HG03442 (cell line): ENCODE measurements around the gene ZMIZ2.
"Not testable (repeated sequence)": the region's sequence is repeated elsewhere in the genome, so short reads cannot be mapped to it uniquely, and the experiment has no call there.

Experiments used
- ATAC-seq: cut with Tn5 transposase; IDR thresholded peaks from one replicate; pipeline ENCODE4 v1.9.1; 2021; ENCODE audit warnings: mild to moderate bottlenecking, moderate library complexity; ENCODE audit not compliant: unreplicated experiment

ZMIZ2 gene

DNA sequence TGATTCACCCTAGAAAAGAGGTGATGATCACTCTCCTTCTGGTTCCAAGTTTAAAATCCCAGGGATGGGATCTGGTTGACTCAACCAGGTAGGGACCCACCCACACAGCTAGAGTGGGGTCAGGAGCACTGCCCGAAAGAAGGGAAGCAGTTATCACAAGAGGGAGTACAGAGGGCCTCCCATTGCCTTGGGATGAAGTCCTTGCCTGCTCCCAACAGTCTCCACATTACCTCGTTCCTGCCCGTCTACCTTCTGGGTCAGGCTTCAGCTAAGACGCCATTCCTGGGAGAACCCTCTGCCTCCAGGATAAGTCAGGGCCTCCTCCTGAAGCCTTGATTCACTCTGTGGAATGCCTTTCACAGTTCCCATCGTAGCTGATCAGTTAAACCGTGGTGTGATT, 23.8 kb downstream of the ZMIZ2 start:
- ATAC-seq: no peak

DNA sequence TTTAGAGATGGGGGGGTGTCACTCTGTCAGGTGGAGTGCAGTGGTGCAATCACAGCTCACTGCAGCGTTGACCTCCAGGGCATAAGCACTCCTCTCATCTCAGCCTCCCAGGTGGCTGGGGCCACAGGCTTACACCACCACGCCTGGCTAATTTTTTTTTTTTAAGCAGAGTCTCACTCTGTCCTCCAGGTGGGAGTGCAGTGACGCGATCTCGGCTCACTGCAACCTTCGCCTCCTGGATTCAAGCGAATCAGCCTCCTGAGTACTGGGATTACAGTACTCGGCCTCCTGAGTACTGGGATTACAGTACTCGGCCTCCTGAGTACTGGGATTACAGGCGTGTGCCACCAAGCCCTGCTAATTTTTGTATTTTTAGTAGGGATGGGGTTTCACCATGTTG, 24.2 kb downstream of the ZMIZ2 start:
- ATAC-seq: no peak

DNA sequence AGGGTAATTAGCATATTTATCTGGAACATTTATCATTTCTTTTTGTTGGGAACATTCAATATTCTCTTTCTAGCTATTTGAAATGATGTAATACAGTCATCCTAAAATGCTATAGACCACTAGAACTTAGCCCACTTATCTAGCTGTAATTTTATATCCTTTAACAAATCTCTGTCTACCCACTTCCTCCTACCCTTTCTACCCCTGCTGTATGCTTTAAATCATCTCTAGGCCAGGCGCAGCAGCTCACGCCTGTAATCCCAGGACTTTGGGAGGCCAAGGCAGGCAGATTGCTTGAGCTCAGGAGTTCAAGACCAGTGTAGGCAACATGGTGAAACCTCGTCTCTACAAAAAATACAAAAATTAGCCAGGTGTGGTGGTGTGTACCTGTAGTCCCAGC, 25.8 kb downstream of the ZMIZ2 start:
- not testable (repeated sequence) for ATAC-seq

DNA sequence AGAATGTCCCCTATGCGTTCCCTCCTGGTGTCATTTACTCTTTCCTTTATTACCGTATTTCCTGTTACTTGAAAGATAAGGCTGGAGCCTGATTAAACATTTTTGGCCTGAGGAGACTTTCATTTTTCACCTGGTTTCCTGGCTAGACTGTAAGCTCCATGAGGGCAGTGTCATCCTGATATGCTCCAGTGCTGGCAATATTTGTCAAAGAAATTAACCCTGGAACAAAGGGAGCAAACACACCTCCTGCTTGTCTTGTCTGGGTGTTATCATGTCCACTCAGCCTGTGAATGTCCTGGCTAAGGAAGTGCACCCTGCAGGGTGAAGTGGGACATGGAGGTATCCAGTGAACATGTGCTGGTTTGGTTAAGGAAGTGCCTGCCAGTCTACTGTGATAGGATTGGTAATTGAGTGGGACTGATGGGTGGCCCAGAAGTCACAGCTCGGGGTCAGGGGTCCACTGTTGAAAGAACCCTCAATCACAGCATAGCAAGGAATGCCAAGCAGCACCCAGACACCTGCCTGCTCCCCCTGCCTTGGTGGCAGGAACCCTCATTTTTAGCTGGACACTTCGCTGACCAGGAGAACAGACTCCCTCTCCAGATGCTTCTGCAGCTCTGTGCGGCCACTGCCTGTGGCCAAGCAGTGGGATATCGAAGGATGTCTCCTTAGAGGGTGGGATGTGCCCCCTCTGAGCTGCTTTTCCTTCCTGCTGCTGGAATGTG, 26.9 kb downstream of the ZMIZ2 start:
- no peak for ATAC-seq

DNA sequence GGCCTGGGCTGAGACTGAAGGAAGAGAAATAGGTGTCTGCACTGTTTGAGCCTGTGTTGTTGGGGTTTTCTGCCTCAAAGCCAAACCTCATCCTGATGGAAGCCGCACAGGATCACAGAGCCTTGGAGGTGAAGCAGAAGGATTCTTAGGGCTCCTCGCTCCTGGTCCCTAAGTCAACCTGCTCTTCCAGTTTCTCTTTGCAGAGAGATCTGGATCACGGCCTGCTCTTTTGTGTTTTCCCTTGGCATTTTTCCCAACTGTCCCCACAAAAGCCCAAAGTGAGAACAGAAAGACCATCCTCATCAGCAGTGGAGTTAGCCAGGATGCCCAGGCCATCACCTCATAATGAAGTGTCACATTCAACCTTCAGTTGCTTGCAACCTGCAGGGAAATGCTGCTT, 27.6 kb downstream of the ZMIZ2 start:
- ATAC-seq: no peak

DNA sequence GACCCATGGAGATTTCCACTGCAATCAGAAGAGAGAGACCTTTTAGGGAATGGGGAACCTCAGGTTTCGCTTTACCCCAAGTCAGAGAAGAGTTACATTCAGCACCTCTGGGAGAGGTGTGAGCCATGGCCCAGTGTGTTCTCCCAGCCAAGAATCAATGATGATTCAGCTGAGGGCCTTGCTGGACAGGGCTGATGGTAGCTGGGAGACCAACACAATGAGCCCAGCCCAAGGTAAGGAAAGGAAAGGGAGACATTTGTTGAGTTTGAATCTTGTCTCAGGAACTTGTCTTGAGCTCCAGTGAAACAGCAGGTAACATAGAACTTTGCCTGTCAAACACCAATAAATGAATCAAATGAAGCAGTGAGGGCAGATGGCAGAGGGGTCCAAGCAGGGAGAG, 33.8 kb downstream of the ZMIZ2 start:
- no peak for ATAC-seq

DNA sequence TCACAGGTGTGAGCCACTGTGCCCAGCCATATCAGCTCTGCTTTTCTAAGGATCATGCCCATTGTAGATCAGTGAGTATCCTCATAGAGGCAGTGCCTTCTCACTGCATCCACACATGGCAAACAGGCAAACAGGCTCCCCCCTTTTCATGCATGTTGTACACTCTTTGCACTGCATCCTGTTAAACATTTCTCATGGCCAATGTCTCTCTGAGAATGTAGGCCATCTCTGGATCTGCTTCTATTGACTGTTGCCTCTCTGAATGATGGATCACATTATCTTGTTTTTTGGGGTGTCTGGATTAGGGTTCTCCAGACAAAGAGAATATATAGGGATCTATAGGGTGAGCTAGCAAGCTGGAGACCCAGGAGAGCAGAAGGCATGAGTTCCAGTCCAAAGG, 34.8 kb downstream of the ZMIZ2 start:
- ATAC-seq: no peak

DNA sequence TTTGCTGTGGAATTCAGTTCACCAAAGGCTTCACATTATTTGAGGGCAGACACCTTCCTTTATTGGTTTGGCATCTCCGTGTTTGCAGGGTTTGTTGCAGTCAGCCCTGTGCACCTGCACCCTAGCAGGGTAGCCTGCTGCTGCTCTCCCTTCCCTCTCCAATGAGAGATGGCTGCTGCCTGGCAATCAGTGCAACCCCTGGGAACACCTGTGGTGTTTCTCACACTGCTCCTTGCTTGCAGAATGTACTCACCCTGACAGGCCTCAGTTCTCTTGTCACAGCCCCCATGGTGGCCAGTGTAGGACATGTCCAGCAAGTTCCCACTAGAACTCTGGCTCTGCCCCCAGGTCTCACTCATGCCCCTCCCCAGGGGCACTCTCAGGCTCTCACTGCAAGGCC, 35.7 kb downstream of the ZMIZ2 start:
- ATAC-seq: no peak

DNA sequence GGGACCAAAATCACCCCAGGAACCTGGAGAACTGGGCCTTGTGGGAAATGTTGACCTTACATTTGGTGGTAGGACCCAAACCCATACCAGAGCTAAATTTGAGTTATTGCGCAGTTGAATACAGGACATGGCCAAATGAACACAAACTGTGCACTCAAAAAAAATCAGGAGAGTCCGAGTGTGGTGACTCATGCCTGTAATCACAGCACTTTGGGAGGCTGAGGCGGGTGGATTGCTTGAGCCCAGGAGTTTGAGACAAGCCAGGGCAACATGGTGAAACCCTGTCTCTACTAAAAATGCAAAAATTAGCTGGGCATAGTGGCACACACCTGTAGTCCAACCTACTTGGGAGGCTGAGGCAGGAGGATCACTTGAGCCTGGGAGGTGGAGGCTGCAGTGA, 36.6 kb downstream of the ZMIZ2 start:
- ATAC-seq: not testable (repeated sequence)

DNA sequence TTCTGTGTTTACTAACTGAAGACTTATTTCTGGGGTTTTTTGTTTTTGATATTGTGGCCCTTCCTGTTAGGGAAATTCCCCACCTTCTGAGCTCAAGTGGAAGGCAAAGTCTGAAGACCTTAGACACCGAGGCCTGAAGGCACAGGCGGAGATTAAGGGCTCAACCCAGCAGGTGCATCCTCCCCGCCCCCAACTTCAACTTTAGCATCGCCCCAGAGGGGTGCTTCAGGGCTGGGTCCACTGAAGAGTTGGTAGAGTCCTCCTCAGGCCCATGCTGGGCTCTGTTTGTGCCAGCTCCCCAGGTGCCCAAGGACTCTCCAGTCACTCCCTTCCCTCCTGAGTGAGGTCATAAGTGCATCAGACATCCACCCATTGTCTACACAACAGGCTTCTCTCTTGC, 38.4 kb downstream of the ZMIZ2 start:
- no peak for ATAC-seq

DNA sequence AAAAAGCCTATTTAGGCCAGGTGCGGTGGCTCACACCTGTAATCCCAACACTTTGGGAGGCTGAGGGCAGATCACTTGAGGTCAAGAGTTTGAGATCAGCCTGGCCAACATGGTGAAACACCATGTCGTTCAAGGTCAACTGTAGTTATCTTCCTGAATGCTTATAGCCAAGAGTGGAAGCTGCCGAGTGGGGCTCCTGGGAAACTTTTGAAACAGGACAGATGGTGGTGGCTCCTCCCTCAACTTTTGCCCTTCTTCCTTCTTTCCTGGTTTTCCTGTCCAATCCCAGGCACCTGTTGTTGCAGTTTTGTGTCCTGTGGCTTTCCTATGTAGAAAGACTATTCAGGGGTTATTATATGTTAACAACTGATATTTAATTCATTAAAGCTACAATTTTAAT, 39.1 kb downstream of the ZMIZ2 start:
- no peak for ATAC-seq

DNA sequence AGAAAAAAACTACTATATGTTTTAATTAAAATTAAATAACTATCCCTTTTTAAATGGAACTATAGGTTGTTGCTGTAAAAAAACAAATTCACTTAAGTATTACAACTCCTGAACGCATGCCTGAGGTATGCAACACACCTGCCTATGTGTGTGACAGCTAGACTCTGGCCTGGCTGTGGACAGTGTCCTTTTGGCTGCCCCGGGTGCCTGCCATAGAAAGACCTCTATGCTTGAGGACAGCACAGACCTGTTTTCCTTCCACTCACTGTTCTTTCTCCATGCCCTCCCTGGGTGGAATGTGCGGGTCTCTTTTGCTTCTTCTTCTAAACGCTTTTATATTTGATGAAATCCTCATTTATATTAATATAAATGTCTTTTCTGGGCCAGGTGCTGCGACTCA, 41.3 kb downstream of the ZMIZ2 start:
- ATAC-seq: no peak

DNA sequence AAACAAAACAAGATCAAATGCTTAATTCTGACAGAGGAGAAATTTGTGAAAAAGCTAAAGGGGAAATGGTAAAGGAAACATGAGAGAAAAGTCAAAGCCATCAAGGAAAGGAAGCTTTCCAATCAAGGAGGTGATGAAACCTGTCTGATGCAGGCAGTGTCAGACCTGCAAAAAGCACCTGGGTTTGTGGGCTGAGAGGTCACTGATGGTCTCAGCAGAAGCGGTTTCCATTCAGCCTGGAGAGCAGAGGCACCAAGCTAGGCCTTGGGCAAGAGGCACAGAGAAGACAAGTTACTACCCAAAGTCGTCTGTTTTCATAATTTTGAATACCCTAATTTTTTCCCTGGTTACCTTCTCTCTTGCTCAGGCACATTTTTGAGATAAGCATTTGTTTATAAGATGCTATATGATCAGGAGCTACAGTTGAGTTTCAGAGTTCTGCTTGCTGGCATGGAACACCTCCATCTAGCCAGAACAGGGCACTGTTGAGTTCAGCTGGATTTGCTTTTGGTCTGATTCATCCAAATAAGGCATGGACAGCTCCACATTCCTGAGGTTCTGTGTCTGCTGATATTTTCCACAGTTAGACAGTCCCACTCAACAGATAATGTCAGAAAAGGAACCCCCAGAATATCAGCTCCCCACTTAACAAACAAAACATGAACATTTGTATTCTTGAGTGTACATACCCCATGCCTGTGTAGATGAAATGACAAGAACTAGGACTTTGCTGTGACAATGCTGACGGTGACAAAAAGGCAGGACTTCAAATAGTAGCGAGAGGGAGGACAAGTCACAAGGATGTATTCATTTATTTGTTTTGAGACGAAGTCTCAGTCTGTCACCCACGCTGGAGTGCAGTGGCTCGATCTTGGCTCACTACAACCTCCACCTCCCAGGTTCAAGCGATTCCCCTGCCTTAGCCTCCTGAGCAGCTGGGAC, 42.9 kb downstream of the ZMIZ2 start:
- ATAC-seq: no peak

DNA sequence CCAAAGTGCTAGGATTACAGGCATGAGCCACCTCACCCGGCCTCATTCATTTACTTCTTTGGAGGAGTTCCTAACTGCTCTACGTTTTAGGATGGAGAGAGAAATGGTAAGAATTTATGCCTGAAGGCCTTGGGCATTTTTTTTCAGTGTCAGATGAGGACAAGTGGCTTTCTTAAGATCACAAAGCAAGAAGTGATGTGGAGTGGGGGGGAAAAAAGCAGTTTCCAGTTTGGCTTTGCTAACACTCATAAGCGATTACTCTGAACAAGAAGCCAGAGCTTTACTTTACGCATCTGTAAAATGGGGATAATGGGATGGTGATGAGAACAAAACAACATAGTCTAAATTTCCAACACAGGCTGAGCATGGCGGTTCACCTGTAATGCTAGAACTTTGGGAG, 45.3 kb downstream of the ZMIZ2 start:
- no peak for ATAC-seq

DNA sequence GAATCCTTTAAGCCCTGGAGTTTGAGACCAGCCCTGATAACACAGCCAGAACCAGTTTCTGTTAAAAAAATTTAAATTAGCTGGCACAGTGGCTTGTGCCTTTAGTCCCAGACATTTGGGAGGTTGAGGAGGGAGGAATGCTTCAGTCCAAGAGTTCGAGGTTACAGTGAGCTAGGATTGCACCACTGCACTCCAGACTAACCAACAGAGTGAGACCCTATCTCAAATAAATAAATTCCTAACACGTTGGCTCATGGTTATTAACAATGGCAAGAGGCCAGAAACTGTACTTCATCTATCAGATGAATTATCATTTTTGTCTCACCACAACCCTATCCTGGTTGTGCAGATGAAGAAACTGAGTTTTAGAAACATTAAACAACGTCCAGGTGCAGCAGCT, 45.7 kb downstream of the ZMIZ2 start:
- ATAC-seq: no peak

DNA sequence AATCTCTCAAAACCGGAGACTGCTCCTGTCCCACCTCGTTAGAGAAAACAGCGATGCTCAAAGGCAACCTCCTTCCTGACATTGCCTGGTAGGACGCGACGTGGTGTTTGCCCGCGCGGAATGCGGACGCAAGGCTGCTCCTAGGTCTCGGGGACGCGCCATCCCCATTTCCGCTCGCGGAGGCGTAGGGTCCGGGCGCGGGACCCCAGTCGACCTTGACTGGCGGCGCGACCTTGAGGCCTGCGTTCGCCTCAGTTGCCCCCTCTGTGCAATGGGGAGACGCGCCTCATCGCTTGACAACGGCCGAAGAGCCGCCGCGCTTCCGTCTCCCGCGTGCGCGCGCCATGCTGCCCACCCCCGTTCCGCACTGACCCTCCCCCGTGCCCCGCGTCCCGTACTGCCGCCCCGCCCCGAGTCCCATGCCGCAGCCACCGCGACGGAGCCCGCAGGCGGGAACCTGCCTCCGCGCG, 47.4 kb downstream of the ZMIZ2 start:
- no peak for ATAC-seq

DNA sequence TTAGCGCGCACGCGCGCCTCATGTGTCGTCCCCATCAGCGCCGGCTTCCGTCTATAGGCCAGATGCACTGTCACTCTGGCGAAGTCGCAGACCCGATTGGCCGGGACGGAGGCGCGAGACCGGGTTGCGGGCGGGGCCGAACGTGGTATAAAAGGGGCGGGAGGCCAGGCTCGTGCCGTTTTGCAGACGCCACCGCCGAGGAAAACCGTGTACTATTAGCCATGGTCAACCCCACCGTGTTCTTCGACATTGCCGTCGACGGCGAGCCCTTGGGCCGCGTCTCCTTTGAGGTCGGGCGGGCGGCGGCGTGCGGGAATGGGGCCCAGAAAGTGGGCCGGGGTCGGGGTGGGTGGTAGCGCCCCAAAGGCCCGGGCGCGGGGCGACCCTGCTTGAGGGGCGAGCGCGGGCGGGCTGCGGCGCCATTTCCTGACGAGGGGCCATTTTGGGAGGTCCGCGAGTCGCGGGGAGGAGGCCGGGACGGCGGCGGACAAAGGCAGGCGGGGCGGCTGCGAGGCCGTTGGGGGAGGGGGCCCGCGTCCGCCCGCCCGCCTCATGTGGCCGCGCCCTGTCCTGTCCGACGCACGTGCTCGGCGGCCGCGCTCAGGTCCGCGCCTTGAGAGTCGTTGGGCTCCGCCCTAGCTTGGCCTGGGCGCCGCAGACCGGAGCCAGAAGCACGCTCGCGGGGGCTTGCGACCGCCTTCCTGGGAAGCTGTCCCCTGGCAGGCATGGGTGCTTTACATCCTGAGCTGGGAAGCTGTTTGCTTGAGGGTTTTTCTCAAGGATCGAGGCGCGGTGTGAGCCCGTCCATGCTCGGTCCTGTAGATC, 48.1 kb downstream of the ZMIZ2 start, which contains the start of gene PPIA:
TSS of gene PPIA (plus strand) at position 178 of the 825 bp plus-strand sequence. CDS start at position 222, 44 bp downstream.
- peak; percentile 88 for ATAC-seq

DNA sequence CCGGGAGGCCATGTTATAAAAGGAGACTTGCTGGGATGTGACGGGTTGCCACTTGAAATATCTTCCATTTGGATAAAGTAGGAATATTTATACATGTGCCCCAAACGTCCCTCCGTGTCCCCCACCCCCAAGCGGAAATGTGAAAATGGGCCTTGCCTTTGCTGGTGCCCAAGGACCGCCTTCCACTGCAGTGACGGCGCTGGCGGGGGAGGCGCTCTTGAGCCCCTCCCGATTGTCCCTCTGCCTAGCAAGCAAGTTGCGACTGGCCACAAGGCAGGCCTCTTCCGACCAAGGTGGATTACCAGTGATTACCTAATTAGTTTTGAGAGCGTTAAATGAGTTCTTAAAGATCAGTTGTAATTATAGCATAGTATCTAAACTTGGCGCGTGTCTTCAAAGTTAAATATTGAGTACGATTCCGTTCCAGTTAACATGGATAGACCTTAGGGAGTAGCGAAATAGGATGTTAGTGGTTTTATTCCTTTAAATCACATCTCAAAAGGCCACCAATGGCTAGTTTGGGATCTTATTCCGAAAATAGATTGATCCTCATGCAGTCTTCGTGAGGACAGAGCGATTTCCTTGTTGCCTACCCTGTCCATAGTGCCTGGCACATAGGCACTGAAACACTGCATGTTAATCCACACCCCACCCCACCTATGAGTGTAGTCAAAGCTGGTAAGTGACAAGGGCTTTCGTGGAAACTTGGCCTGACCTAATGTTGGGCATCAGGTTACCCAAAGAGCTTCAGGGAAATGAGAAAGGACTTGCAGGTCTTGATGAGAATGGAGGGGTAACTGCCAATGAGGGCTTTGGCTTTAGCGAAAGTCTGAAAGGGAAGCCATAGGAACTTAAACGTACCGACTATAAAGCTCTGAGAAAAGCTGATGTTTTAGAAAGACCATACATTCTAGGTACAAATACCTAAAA, 48.9 kb downstream of the ZMIZ2 start:
- ATAC-seq: peak; percentile 40

DNA sequence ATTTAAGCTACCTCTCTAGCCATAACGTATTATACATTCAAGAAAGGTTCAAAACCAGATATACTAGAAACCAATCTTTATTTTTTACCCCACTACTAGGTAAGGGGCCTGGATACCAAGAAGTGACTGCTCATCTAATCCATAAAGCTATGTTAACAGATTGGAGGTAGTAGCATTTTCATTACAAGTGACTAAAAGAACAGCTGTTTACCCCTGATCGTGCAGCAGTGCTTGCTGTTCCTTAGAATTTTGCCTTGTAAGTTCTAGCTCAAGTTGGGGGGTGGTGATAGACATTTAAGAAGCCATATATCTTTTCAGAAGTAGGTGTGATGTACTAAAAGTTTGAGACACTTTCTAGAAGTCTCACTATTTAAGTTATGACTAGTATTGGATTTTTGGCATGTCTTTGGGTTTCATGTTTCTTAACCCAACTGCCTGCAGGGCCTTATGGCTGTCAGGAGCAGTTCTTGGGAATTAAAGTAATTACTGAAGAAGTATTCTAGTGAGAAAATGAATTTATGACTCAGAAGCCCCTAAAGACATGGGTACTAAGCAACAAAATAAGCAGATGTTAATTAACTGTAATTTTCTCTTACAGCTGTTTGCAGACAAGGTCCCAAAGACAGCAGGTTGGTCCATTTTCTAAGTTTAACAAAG, 50.1 kb downstream of the ZMIZ2 start:
- no peak for ATAC-seq
